Thyroid gland (tissue), 4 donors: ENCODE data around the gene OBI1.

Experiments used
- CTCF ChIP-seq, 6 experiments: fragments of 200-600 bp in 3 of 6; fragments of 450-650 bp in 3 of 6; sonication (generic) in 3 of 6; IDR thresholded peaks; one replicate each; pipeline ENCODE4 v1.5.1; 2016 to 2019; ENCODE audit warnings: antibody characterized with exemption in 6 of 6, mild to moderate bottlenecking in 2 of 6, inconsistent platforms in 1 of 6, moderate library complexity in 1 of 6
- POLR2A ChIP-seq, 2 donors: fragments of 450-650 bp; IDR thresholded peaks; one replicate each; pipeline ENCODE4 v1.6.1; 2017; ENCODE audit warnings: antibody characterized with exemption in 2 of 2, mild to moderate bottlenecking in 2 of 2, moderate library complexity in 1 of 2

- TF ChIP-seq POLR2A (IDR thresholded peaks at IDR 0.05) (no peak), CTCF (IDR thresholded peaks at IDR 0.05) (no peak)
Observed at GRCh38 chr13:78632996-78633395, 26.0 kb downstream of the OBI1 start.
